IMR-90 (cell line): ENCODE results near the gene FBXL5. TPM values are rescaled to one million over a fixed set of nuclear protein-coding genes. Genes with fewer than 3 reads are reported as not detected.

Experiments
- ATAC-seq: fragments of 200-7000 bp; cut with Tn5 transposase; 2 replicates; pipeline ENCODE4 v1.9.1; 2020; ENCODE audit warnings: low read depth, mild to moderate bottlenecking, moderate library complexity
- Bru-seq: library from RNA; stranded (reverse); fragments of 400-500 nt; gene quantifications from one replicate; lab custom pipeline; 2021; lab: Mats Ljungman, UMichigan
- BruChase-seq, 2 experiments: library from RNA; stranded (reverse); fragments of 400-500 nt; gene quantifications; one replicate each; lab custom pipeline; 2021; lab: Mats Ljungman, UMichigan
- BruUV-seq: library from RNA; stranded (reverse); fragments of 400-500 nt; replicated peaks from 2 replicates; lab custom pipeline; 2021; lab: Mats Ljungman, UMichigan
- CTCF ChIA-PET: fragments of 300-600 bp; formaldehyde crosslinking; extraction: SDS; loops from one replicate; lab custom pipeline; 2021; ENCODE audit warnings: antibody characterized with exemption; lab: Yijun Ruan, JAX
- POLR2A ChIA-PET: fragments of 300-600 bp; sonication (Branson Sonifier 250); formaldehyde crosslinking; loops from one replicate; lab custom pipeline; 2022; ENCODE audit warnings: antibody characterized with exemption; ENCODE audit not compliant: unreplicated experiment; lab: Charles Lee
- DNase-seq: peaks from one replicate; pipeline ENCODE4 v3.0.0; 2013
- H2AFZ ChIP-seq: replicated peaks from 2 replicates; pipeline ENCODE3; 2013; ENCODE audit warnings: low read length, mild to moderate bottlenecking; ENCODE audit not compliant: poor library complexity
- H2AK5ac ChIP-seq: 2 replicates; pipeline ENCODE4 v1.6.1; 2013; ENCODE audit warnings: low read depth, low read length, inconsistent platforms
- H2AK9ac ChIP-seq: replicated peaks from 2 replicates; pipeline ENCODE3; 2013; ENCODE audit warnings: mild to moderate bottlenecking, low read depth, low read length, moderate library complexity; ENCODE audit not compliant: poor library complexity
- H2BK120ac ChIP-seq: 2 replicates; pipeline ENCODE4 v1.6.1; 2013; ENCODE audit warnings: low read depth, low read length, inconsistent platforms
- H2BK15ac ChIP-seq: 3 replicates; pipeline ENCODE4 v1.6.1; 2013; ENCODE audit warnings: low read depth, low read length, inconsistent platforms
- H2BK20ac ChIP-seq: 2 replicates; pipeline ENCODE4 v1.6.1; 2013; ENCODE audit warnings: low read depth, mild to moderate bottlenecking, inconsistent platforms, low read length, moderate library complexity
- H2BK5ac ChIP-seq: 2 replicates; pipeline ENCODE4 v1.6.1; 2013; ENCODE audit warnings: mild to moderate bottlenecking, low read depth, low read length, inconsistent platforms; ENCODE audit not compliant: poor library complexity, severe bottlenecking
- H3K14ac ChIP-seq: replicated peaks from 2 replicates; pipeline ENCODE4 v1.6.1; 2013; ENCODE audit warnings: low read depth, low read length, inconsistent platforms
- H3K18ac ChIP-seq: 2 replicates; pipeline ENCODE4 v1.6.1; 2013; ENCODE audit warnings: low read depth, low read length, control low read depth
- H3K23ac ChIP-seq: 2 replicates; pipeline ENCODE4 v1.6.1; 2013; ENCODE audit warnings: low read depth, low read length, inconsistent platforms
- H3K27ac ChIP-seq: 2 replicates; pipeline ENCODE4 v1.5.1; 2013; ENCODE audit warnings: mild to moderate bottlenecking, control low read depth, low read length; ENCODE audit not compliant: insufficient read depth
- H3K27me3 ChIP-seq: 2 replicates; pipeline ENCODE4 v1.6.1; 2013; ENCODE audit warnings: low read length; ENCODE audit not compliant: control insufficient read depth, insufficient read depth
- H3K36me3 ChIP-seq: 2 replicates; pipeline ENCODE4 v1.6.1; 2013; ENCODE audit warnings: low read length, mixed read lengths; ENCODE audit not compliant: control insufficient read depth, insufficient read depth
- H3K4ac ChIP-seq: 2 replicates; pipeline ENCODE4 v1.6.1; 2013; ENCODE audit warnings: low read depth, low read length, inconsistent platforms
- H3K4me1 ChIP-seq: 2 replicates; pipeline ENCODE4 v1.6.1; 2013; ENCODE audit warnings: low read length, mixed read lengths; ENCODE audit not compliant: control insufficient read depth, insufficient read depth
- H3K4me2 ChIP-seq: 2 replicates; pipeline ENCODE4 v1.6.1; 2013; ENCODE audit warnings: low read depth, mild to moderate bottlenecking, control low read depth, low read length, moderate library complexity
- H3K4me3 ChIP-seq: 2 replicates; pipeline ENCODE4 v1.5.1; 2013; ENCODE audit warnings: low read depth, mild to moderate bottlenecking, control low read depth, low read length, moderate library complexity; ENCODE audit not compliant: insufficient read depth
- H3K56ac ChIP-seq: 2 replicates; pipeline ENCODE4 v1.6.1; 2013; ENCODE audit warnings: low read length, inconsistent platforms; ENCODE audit not compliant: insufficient read depth; ENCODE audit errors: extremely low read depth
- H3K79me1 ChIP-seq, 2 experiments: 2 replicates each; pipeline ENCODE4 v1.6.1; 2013; ENCODE audit warnings: low read length in 2 of 2, inconsistent platforms in 1 of 2, low read depth in 1 of 2
- H3K9ac ChIP-seq: 2 replicates; pipeline ENCODE4 v1.6.1; 2013; ENCODE audit warnings: low read depth, low read length, control low read depth
- H3K9me1 ChIP-seq: 2 replicates; pipeline ENCODE4 v1.6.1; 2013; ENCODE audit warnings: low read length, inconsistent platforms; ENCODE audit not compliant: insufficient read depth
- H3K9me3 ChIP-seq: 2 replicates; pipeline ENCODE4 v1.6.1; 2013; ENCODE audit warnings: low read length; ENCODE audit not compliant: control insufficient read depth, insufficient read depth
- H4K20me1 ChIP-seq: 2 replicates; pipeline ENCODE4 v1.6.1; 2013; ENCODE audit warnings: low read length, inconsistent platforms; ENCODE audit not compliant: insufficient read depth
- H4K5ac ChIP-seq: 2 replicates; pipeline ENCODE4 v1.6.1; 2013; ENCODE audit warnings: mild to moderate bottlenecking, low read depth, low read length, control low read depth
- H4K8ac ChIP-seq, 2 experiments: 2 replicates each; pipeline ENCODE4 v1.6.1; 2013; ENCODE audit warnings: low read depth in 2 of 2, low read length in 2 of 2, control low read depth in 1 of 2, inconsistent platforms in 1 of 2
- H4K91ac ChIP-seq: 2 replicates; pipeline ENCODE4 v1.6.1; 2013; ENCODE audit warnings: low read depth, low read length, inconsistent platforms; ENCODE audit not compliant: insufficient read depth
- BHLHE40 ChIP-seq: fragments of 150-350 bp; IDR thresholded peaks from 2 replicates; pipeline ENCODE4 v1.6.1; 2016; ENCODE audit warnings: mild to moderate bottlenecking, low read depth, low read length
- CEBPB ChIP-seq: IDR thresholded peaks from 2 replicates; pipeline ENCODE4 v1.6.1; 2012; ENCODE audit warnings: low read depth, low read length, improper control_type of control experiment
- CHD1 ChIP-seq: IDR thresholded peaks from 2 replicates; pipeline ENCODE4 v1.6.1; 2012; ENCODE audit warnings: low read depth, low read length, improper control_type of control experiment
- MXI1 ChIP-seq: IDR thresholded peaks from 2 replicates; pipeline ENCODE4 v1.6.1; 2012; ENCODE audit warnings: low read depth, mild to moderate bottlenecking, low read length, moderate library complexity, borderline replicate concordance
- POLR2A ChIP-seq: IDR thresholded peaks from 2 replicates; pipeline ENCODE4 v1.6.1; 2012; ENCODE audit warnings: mild to moderate bottlenecking, low read depth, low read length
- RCOR1 ChIP-seq: IDR thresholded peaks from 2 replicates; pipeline ENCODE4 v1.6.1; 2012; ENCODE audit warnings: mild to moderate bottlenecking, low read length, improper control_type of control experiment; ENCODE audit not compliant: insufficient replicate concordance
- RFX5 ChIP-seq: IDR thresholded peaks from 2 replicates; pipeline ENCODE4 v1.8.0; 2012; ENCODE audit warnings: low read depth, mild to moderate bottlenecking, low read length, moderate library complexity
- USF2 ChIP-seq: fragments of 150-350 bp; IDR thresholded peaks from 2 replicates; pipeline ENCODE4 v1.6.1; 2017; ENCODE audit warnings: mild to moderate bottlenecking, antibody characterized with exemption, low read length, low read depth
- WGBS, 2 experiments: methylation state at CpG; one replicate each; pipeline versions ENCODE4 v1.1.5 to v1.1.7; 2013; ENCODE audit warnings: missing lambda C conversion rate in 2 of 2; ENCODE audit not compliant: insufficient read length in 1 of 2; ENCODE audit errors: extremely low coverage in 2 of 2; 5-methylcytosine and 5-hydroxymethylcytosine counted together
- dilution Hi-C: fragments of 300-500 bp; cut with HindIII; formaldehyde crosslinking; loops from one replicate; pipeline ENCODE4 v1.14.3; 2018; ENCODE audit warnings: low sequenced_read_pairs; ENCODE audit not compliant: unreplicated experiment
- in situ Hi-C: fragments of 300-500 bp; cut with MboI; formaldehyde crosslinking; loops from 3 replicates; pipeline ENCODE4 v1.14.3; 2019; ENCODE audit warnings: low sequenced_read_pairs, inconsistent platforms, mixed read lengths
- intact Hi-C: fragments of 100-400 bp; cut with micrococcal nuclease; formaldehyde crosslinking; loops from 2 replicates; pipeline ENCODE4 v1.10.0; 2022
- long read RNA-seq: library from polyadenylated mRNA; unstranded; transcript quantifications from one replicate; pipeline ENCODE4 v2.0.0, GENCODE V29; 2021; ENCODE audit not compliant: unreplicated experiment
- polyA plus RNA-seq, 3 experiments: library from polyadenylated mRNA; depleted of rRNA; stranded (reverse); fragments of >200 nt; gene quantifications; 2 replicates each; pipeline ENCODE4 v1.2.3, GENCODE V29; 2012; ENCODE audit warnings: low replicate concordance in 1 of 3
- total RNA-seq: library from RNA; depleted of rRNA; stranded (reverse); fragments of >200 nt; gene quantifications from 2 replicates; pipeline ENCODE4 v1.2.3, GENCODE V29; 2012; rRNA removed

FBXL5 gene
- total RNA-seq, result 62.6 and 91.9 TPM in 2 replicates
- polyA plus RNA-seq (2012; rRNA removed), result 18.6 and 20.3 TPM in 2 replicates
- 4.1 and 4.9 TPM in 2 replicates for polyA plus RNA-seq (2012; cell fraction: cytosol; rRNA removed)
- polyA plus RNA-seq (2012; cell fraction: nucleus; rRNA removed; ENCODE audit: low replicate concordance), result 2.4 and 21.9 TPM in 2 replicates
- percentile 91 among the genes with signal in this experiment for Bru-seq, nascent RNA
- percentile 77 among the genes with signal in this experiment for BruChase-seq, experiment 1, labeled RNA remaining after a 6-hour chase
- percentile 86 among the genes with signal in this experiment for BruChase-seq, experiment 2, labeled RNA remaining after a 2-hour chase
- long read RNA-seq, transcript FBXL5-201 (11 exons, 3,385 nt), result major isoform, 81 of 111 reads
- long read RNA-seq, partial matches to known transcripts, result 11 of 111 reads
- long read RNA-seq, other reads (novel, unspliced or antisense), result 15 of 111 reads

GRCh38 chr4:15655223-15656037 is at the start of gene FBXL5:
FBXL5 (minus strand) TSS chr4:15655357; CDS start chr4:15655287, 70 bp downstream.
- 10% methylated on average over 45 of the region's 85 CpGs; no CpG with 5 or more reads in 1 of the 2 experiments for WGBS, 2 experiments
- no peaks in the 10 kb centered on the region for H3K27me3 ChIP-seq
- in situ Hi-C loops, result no loop called here
- peak within 1 kb of the TSS; percentile 88 to 100 for H4K8ac ChIP-seq
- no peaks in the 10 kb centered on the region for H3K36me3 ChIP-seq
- ChIA-PET POLR2A (no interaction called here), CTCF (interaction anchor here (1.6 kb wide), 1 partner anchor 176 kb away, joined by 4 read pairs; no protein-coding TSS in a partner anchor)
- peak within 1 kb of the TSS; percentile 99 for H2BK5ac ChIP-seq
- peak within 1 kb of the TSS; percentile 95 for H2BK20ac ChIP-seq
- H3K23ac ChIP-seq, result peak within 1 kb of the TSS; percentile 100
- H2AK9ac ChIP-seq, result peak within 1 kb of the TSS; percentile 97
- TF ChIP-seq MXI1 (0 out of 2 replicates have a peak, but pooled peaks have one; percentile 26), BHLHE40 (peak; percentile 41; the same call in 1 of the 2 replicates), RFX5 (no peak), RCOR1 (no peak), CHD1 (no peak), USF2 (peak; percentile 97), POLR2A (no peak; the same call in 1 of the 2 replicates), CEBPB (no peak)
- H2AFZ ChIP-seq, result peak within 1 kb of the TSS; percentile 99
- H3K4ac ChIP-seq, result peak within 1 kb of the TSS; percentile 100
- intact Hi-C loops, result loop anchor here (2.0 kb wide), 1 partner anchor 25 kb away; the partner anchor contains the start of gene FAM200B
- H3K4me2 ChIP-seq, result peak within 1 kb of the TSS; percentile 94
- peak within 1 kb of the TSS; percentile 96; the same call in 2 of the 3 replicates for H2BK15ac ChIP-seq
- peaks cover 7 to 23% of the 10 kb centered on the region in 2 experiments; a peak in 3 of 4 replicates for H3K79me1 ChIP-seq
- dilution Hi-C loops, result no loop called here
- peak; percentile 84 for DNase-seq
- peak within 1 kb of the TSS; percentile 99 for H2BK120ac ChIP-seq
- H3K4me3 ChIP-seq, result peak within 1 kb of the TSS; percentile 96
- peak within 1 kb of the TSS; percentile 100 for H3K14ac ChIP-seq
- no TSS peak for BruUV-seq
- peak within 1 kb of the TSS; percentile 97 for H3K27ac ChIP-seq
- peak within 1 kb of the TSS; percentile 99 for H3K18ac ChIP-seq
- peaks cover 17% of the 10 kb centered on the region for H3K4me1 ChIP-seq
- no peaks in the 10 kb centered on the region for H3K9me3 ChIP-seq
- ATAC-seq, result peak; percentile 81
- H4K5ac ChIP-seq, result peak within 1 kb of the TSS; percentile 100
- H4K91ac ChIP-seq, result peak within 1 kb of the TSS; percentile 99
- peak within 1 kb of the TSS; percentile 98 for H3K9ac ChIP-seq
- H3K9me1 ChIP-seq, result no peaks in the 10 kb centered on the region
- H3K56ac ChIP-seq, result peak within 1 kb of the TSS; percentile 100
- H4K20me1 ChIP-seq, result peaks cover 15% of the 10 kb centered on the region; the same call in 1 of the 2 replicates
- H2AK5ac ChIP-seq, result peak within 1 kb of the TSS; percentile 95
